ENCODE data around the gene TWSG1. TPM values are rescaled to one million over a fixed set of nuclear protein-coding genes. Genes with fewer than 3 reads are reported as not detected.

Gene TWSG1
- total and polyA plus RNA-seq, 11 donors, result 6.9 to 18.0 (median 13.3) TPM

GRCh38 chr18:9389706-9390105 lies 55.1 kb downstream of the TWSG1 start:
- 95 to 98% (median 96%) methylated on average over 5 of the region's 5 CpGs for WGBS, 4 donors
- H3K4me3 ChIP-seq, result no peak overlapping the region
- H3K36me3 ChIP-seq, result peaks cover 0 to 13% (median 0%) of the 10 kb centered on the region in 9 donors

DNA sequence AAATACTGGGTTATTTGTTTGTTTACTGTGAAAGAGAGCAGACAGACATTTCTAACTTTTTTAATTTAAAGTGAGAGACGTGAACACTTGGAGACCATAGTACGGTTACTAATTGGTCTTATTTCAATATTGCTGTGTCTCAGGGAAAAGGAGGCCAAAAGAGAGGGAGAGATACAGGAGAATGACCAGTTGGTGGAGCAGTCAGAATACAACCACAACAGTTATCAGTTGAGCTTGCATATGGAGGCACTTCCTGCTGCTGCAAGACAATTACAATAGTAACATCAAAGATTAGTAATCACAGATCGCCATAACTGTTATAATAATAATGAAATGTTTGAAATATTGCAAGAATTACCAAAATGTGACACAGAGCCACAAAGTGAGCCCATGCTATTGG lies 58.2 kb downstream of the TWSG1 start:
- TF ChIP-seq POLR2A (IDR thresholded peaks at IDR 0.05), result no peak
- no peak for TF ChIP-seq CTCF (IDR thresholded peaks at IDR 0.05)
- DNase-seq, result no peak
- Histone ChIP-seq H3K36me3 (peaks cover 0 to 29% (median 8%) of the 10 kb centered on the region in 9 donors), H3K9me3 (peaks cover 0 to 21% (median 12%) of the 10 kb centered on the region in 12 donors), H3K4me3 (no peak overlapping the region), H3K4me1 (no peaks in the 10 kb centered on the region), H3K27me3 (no peaks in the 10 kb centered on the region), H3K27ac (no peak overlapping the region)
- intact Hi-C loops (cut with DNase I), result no loop called here
- ATAC-seq, result no peak
- 90 to 97% (median 93%) methylated on average over 3 of the region's 3 CpGs for WGBS, 4 donors

More at GRCh38 chr18:9389706-9390105, 55.1 kb downstream of the TWSG1 start:
- peaks cover 0 to 21% (median 12%) of the 10 kb centered on the region in 12 donors for H3K9me3 ChIP-seq
- no peak for TF ChIP-seq POLR2A (IDR thresholded peaks at IDR 0.05)
- TF ChIP-seq CTCF (IDR thresholded peaks at IDR 0.05), result no peak
- no peaks in the 10 kb centered on the region for H3K27me3 ChIP-seq
- ATAC-seq (no peak), DNase-seq (no peak)
- intact Hi-C loops (cut with DNase I), result no loop called here
- no peak overlapping the region for H3K27ac ChIP-seq
- no peaks in the 10 kb centered on the region for H3K4me1 ChIP-seq

GRCh38 chr18:9394046-9394445 lies 59.5 kb downstream of the TWSG1 start:
- Histone ChIP-seq H3K27me3 (no peaks in the 10 kb centered on the region), H3K4me1 (no peaks in the 10 kb centered on the region), H3K4me3 (no peak overlapping the region), H3K9me3 (peaks cover 0 to 21% (median 12%) of the 10 kb centered on the region in 12 donors), H3K27ac (no peak overlapping the region), H3K36me3 (peaks cover 0 to 34% (median 11%) of the 10 kb centered on the region in 9 donors)
- 94 to 98% (median 95%) methylated on average over 3 of the region's 3 CpGs for WGBS, 4 donors
- DNase-seq, result no peak
- ATAC-seq, result no peak
- TF ChIP-seq CTCF (IDR thresholded peaks at IDR 0.05) (no peak), POLR2A (IDR thresholded peaks at IDR 0.05) (no peak)
- intact Hi-C loops (cut with DNase I), result no loop called here

DNA sequence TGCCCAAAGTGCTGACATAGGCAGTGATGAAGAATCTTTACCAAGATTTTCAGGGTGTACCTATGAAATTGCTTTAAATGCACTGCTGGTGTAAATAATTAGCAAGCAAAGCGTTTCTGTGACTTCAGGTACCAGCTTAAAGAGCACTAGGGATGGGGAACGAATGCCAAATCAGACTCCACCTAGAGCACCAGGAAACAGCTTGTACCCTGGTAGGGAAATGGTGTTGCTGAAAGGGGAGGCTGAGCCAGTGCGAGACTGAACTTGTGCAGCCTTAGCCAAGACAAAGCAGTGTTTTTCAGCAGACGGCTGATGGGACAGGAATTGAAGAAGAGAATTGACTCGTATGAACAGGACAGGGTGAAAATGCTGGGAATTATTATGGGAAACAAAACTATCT lies 65.6 kb downstream of the TWSG1 start:
- no peak for ATAC-seq
- intact Hi-C loops (cut with DNase I), result no loop called here
- TF ChIP-seq CTCF (IDR thresholded peaks at IDR 0.05), result no peak
- TF ChIP-seq POLR2A (IDR thresholded peaks at IDR 0.05), result no peak

More for the DNA sequence above, 65.6 kb downstream of the TWSG1 start:
- no peak overlapping the region for H3K27ac ChIP-seq
- no peak for DNase-seq
- WGBS, 4 donors, result 67 to 77% (median 72%) methylated on average over 5 of the region's 5 CpGs
- H3K4me1 ChIP-seq, result peaks cover 0 to 6% (median 0%) of the 10 kb centered on the region in 12 donors
- peaks cover 0 to 36% (median 11%) of the 10 kb centered on the region in 9 donors for H3K36me3 ChIP-seq
- no peaks in the 10 kb centered on the region for H3K9me3 ChIP-seq
- H3K4me3 ChIP-seq, result no peak overlapping the region
- no peaks in the 10 kb centered on the region for H3K27me3 ChIP-seq

Measured in heart left ventricle (tissue), 16 donors.